HG02798 (cell line): ENCODE measurements around the gene CDK2AP2.

Experiments used
- ATAC-seq: cut with Tn5 transposase; IDR thresholded peaks from one replicate; pipeline ENCODE4 v1.9.1; 2021; ENCODE audit warnings: mild to moderate bottlenecking; ENCODE audit not compliant: unreplicated experiment, poor library complexity

Gene CDK2AP2

DNA sequence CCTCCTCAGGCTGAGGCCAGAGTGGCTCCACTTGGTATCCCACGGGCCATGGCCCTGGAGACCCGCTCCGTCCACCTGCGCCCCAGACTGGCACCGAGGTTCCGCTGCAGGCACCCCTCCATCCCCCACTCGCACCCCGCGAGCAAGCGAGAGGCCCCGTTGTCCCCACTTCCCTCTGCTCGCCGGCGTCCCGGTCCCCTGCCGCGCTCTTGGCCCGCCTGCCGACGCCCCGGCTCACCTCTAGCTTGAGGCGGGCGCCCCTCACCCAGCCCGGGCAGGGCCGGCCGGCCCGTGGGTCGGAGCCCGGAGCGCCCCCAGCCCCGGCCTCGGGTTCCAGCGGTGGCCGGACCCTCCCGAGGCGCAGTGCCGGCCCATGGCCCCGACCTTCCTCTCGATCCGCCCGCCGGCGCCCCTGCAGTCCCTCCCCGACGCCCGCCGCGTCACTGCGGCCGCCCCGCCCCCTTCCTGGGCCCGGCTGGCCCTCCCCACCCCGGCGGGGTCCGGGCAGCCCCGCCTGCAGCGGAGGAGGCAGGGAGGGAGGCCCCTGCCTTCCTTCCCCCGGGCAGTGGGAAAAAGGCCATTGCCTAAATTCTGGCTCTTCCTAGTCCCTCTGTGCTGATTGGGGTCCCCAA, 2.9 kb downstream of the CDK2AP2 start, which contains the start of gene PITPNM1:
Gene PITPNM1, minus strand, starts transcription at position 414 of the 632 bp plus-strand sequence. CDS start 1,183 bp downstream, outside the sequence.
- ATAC-seq = peak; percentile 14

- no peak for ATAC-seq
These were observed 3.7 kb downstream of the CDK2AP2 start for GRCh38 chr11:67504005-67504949.

DNA sequence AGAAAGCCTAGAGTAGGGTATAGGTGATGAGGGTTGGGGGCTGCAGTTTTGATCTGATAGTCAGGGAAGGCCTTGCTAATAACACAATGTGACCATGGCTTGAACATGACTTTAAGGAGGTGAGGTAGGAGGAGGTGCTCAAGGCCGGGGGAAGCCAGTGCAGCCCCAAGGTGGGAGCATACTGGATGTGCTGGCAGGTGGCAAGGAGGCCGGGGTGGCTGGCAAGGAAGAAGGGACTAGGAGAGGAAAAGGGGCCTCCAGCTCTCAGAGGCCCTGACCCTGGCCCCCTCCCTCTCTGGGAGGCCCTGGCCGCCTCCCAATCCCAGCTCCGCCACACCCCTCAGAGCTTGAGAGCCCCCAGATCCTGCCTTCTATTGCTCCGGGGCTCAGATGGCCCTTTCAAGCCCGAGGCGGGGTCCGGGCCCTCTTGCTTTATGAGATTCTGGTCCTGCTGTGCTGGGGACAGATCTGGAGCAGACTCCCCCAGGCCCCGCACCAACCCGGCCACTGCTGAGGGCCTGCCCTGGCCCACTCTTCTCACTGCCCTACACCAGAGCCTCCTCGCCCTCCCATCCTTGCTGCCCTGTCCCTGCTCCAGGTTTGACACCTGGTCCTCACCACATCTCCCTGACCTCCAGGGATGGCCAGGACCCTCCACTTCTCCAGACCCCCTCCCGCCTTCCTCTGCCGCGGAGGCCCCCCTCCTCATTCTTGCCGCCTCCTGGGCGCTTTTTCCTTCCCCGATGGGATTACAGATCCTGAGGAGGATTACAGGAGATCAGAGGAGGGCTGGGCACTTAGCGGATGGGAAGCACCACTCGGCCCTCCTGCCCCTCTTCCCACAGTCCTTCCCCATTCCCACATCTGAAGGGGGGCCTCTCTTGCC, 4.6 kb downstream of the CDK2AP2 start:
- no peak for ATAC-seq

DNA sequence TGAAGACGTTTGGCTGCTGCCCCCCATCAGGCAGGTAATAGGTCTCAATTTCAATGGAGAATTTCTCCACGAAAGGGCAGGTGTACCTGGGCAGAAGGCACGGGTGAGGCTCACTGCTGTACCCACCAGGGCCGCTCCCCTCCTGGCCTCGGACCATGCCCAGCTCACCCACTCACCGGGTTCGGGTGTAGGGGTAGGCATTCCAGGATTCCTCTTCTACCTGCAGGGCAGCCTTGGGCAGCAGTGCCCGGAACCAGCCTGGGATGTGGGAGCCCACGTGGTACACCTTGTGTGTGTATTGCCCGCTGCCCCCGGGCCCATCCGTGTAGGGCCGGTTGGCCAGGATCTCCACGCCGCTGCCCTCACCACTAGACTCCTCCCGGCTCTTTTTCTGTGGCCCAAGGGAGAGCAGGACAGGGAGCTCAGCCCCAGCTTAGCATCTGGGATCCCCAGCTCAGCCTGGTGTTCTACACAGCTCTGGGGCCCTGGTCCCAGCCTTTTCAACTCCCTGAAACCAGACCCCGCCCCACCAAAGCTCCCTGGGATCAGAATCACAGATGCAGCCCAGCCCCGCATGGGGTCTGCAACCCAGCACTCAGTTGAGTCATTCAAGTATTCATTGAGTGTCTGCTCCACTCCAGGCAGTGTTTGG, 5.5 kb downstream of the CDK2AP2 start:
- no peak for ATAC-seq

GRCh38 chr11:67501854-67502253, 6.1 kb downstream of the CDK2AP2 start:
- ATAC-seq = no peak

DNA sequence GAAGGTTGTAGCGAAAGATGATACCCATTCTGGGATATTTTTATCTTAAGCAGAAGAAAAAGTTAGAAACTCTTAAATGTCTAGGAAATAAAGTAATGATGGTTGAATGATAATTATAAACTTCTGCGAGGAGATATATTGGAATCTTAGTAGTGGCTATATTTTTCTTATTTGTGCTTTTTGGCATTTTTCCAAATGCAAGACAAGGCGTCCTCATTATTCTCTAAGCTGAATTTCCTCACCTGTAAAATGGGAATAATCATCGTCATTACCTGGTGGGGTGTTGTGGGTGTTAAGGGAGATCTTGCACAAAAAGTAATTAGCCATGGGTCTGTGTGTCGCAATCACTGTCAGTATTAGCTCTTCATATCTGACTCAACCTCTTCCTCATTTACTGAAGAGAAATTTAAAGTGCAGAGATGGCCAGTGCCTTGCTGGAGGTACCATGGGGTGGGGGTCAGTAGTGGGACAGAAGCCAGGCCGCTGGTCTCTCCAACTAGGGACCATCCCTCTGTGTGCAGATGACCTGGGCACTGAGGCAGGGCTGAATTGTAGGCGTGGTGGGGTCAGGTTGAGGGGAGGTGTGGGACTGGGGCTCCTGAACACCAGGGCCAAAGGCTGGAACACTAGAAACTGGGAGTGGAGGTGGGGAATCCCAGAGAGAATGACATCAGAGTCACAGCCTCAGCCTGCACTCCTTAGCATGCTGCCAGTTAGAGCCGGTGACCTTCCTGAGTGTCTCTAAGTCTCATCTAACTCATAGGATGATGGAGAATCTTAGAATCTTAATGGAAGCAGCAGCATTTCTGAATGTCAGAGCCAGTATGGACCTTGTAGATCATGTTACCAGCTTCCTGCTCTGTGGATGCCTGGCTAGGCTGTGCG, 6.9 kb downstream of the CDK2AP2 start:
- ATAC-seq = no peak

GRCh38 chr11:67500484-67500821, 7.5 kb downstream of the CDK2AP2 start:
- ATAC-seq = no peak

- ATAC-seq = no peak
These were observed 8.0 kb downstream of the CDK2AP2 start for GRCh38 chr11:67499808-67500483.

GRCh38 chr11:67498544-67498972, 9.4 kb downstream of the CDK2AP2 start:
- ATAC-seq = no peak

GRCh38 chr11:67497656-67498291, 10.2 kb downstream of the CDK2AP2 start:
- no peak for ATAC-seq

DNA sequence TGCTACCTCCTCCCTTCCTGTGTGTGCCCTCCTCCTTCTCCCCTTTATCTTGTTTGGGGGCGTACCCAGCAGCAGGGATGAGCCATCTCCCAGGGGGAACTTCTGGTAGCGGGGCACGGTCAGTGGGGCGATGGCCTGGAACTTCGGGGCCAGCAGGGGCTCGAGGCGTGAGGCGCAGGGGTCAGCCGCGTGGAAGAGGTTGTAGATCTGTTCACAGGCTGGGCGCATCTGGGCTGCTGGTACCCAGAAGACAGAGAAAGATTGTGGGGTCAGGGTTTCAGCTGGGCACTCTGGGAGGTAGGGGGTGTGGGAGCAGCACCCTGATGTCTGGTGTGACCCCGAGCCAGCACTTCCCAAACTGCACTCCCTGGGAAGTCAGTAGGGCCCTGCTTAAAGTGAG, 11.8 kb downstream of the CDK2AP2 start:
- no peak for ATAC-seq

DNA sequence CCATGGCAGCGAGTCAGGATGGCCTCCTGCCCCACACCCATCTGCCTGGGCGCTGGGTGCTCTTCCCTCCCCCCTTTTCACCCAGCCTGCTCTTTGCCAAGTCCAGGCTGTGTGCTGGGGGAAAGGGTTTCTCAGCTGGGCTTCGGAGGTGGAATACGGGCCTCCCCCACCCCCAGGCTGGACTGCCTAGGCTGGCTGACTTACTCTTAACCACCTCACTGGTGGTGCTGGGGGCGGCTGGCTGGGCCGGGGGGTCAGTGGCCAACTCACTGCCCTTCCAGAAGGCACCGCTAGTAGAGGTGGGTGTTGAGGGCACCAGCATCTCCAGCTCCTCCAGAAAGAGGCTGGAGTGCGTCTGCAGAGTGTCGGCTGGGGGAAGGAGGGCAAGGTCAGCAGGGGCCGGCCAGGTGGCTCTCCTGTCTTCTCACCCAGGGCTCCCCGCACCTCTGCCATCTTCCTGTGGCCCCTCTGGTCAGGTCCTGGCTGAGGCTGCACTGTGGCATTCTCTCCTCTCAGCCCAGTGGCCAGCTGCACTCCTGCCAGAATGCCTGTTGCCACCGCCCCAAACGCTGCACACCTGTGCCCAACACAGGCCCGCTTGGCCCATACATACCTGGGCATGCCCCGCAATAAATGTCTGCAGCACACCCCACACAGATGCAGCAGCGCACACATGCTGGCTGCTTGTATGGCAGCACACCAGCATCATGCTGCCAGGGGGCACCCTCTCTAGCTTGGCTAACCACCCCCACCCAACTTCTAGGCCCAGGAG, 12.5 kb downstream of the CDK2AP2 start:
- no peak for ATAC-seq

DNA sequence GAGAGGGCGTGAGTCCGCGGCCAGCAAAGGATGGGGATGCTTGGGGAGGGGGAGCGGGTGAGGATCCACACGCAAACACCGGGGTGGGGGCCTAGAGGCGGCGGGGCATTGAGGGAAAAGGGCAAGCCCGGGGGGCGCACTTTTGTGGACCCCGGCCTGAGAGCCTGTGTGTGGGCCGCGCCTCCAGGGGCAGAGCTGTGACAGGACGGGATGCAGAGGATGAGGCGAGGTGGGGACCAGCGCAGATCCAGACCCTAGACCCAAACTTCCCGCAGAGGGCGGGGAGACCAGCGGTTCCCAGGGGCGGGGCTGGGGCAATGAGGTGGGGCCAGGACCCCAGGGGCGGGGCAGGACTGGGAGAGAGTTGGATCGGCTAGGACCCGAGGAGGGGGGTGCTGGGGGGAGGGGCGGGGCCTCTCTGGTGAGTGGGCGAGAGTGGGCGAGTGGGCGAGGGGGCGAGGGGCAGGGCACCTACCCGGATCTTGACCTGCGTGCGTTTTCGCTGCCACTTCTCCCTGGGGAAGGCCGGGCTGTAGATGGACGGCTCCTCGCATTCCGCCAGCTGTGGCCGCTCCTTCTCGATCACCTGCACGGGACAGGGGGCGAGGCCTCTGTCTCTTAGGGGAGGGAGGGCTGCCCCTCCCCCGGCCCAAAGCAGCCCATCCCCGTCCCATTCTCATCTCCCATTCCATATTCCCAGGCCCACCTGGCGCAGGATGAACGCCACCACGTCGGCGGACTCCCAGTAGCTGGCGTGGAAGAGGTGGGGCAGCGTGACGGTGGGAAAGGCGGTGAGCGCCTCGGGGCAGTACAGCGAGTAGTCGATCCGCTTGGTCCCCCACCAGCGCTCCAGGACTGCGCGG, 13.4 kb downstream of the CDK2AP2 start:
- no peak for ATAC-seq

DNA sequence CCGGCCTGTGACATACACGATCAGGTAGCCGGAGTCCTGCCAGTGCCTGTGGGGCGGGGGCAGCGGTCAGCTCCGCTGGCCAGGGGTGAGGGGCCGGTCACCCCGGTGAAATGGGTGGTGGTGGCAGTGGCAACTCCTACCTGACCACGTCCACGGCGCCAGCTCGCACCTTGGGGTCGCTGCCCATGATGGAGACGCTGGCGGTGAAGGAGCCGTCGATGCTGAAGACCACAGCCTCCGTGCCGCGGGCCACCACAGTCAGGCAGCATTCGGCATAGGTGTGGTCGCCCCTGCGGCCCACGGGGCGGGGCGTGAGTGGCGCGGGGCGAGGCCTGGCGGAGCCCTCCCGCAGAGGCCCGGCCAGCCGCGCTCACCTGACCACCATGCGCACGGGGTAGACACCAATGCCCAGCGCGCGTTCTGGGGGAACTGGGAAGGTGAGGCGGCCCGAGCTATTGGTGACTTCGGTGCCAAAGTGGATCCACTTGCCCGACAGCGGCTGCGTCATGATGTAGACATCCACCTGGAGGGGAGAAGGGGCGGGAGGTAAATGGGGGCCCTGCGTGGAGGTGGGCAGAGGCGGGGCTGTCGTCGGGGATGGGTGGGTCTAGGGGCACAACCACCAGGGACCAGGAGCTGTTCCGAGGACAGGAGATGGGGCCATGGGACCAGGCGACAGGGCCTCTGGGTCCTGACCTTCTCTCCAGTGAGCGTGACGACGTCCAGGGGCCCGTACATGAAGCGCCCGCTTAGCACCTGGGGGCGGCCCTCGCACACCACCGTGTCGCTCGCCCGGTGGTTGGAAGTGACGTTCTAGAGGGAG, 14.2 kb downstream of the CDK2AP2 start:
- ATAC-seq = no peak

GRCh38 chr11:67492801-67493547, 15.0 kb downstream of the CDK2AP2 start:
- ATAC-seq = no peak
